NCI-H2029 (cell line): Measurements from ENCODE around the gene PREB.

Experiments
- DNase-seq: peaks from one replicate; lab custom pipeline; 2025; lab: John Stamatoyannopoulos, UW

The PREB gene

GRCh38 chr2:27095745-27096651, 38.4 kb downstream of the PREB start:
- DNase-seq: peak; percentile 28

- no peak for DNase-seq
These were observed 39.0 kb downstream of the PREB start for GRCh38 chr2:27095427-27095744.

- no peak for DNase-seq
These were observed 40.0 kb downstream of the PREB start for GRCh38 chr2:27094353-27094984.

- no peak for DNase-seq
These were observed 40.7 kb downstream of the PREB start for GRCh38 chr2:27093430-27094352.

GRCh38 chr2:27092696-27093429, 41.6 kb downstream of the PREB start:
- DNase-seq: no peak

GRCh38 chr2:27091746-27092695, 42.4 kb downstream of the PREB start:
- no peak for DNase-seq

- no peak for DNase-seq
These were observed 45.1 kb downstream of the PREB start for GRCh38 chr2:27089111-27089954.

- no peak for DNase-seq
These were observed 45.8 kb downstream of the PREB start for GRCh38 chr2:27088634-27089033.

- DNase-seq: no peak
These were observed 46.5 kb downstream of the PREB start for GRCh38 chr2:27087823-27088410.

- DNase-seq: peak; percentile 43
These were observed 47.5 kb downstream of the PREB start, which contains the start of gene KHK for GRCh38 chr2:27086724-27087593. Gene KHK (plus strand): TSS chr2:27086772. CDS start chr2:27087260, 488 bp downstream.

GRCh38 chr2:27086090-27086723, 48.2 kb downstream of the PREB start:
- DNase-seq: peak; percentile 79

- DNase-seq: no peak
These were observed 48.8 kb downstream of the PREB start for GRCh38 chr2:27085673-27086089.

GRCh38 chr2:27085062-27085672, 49.3 kb downstream of the PREB start:
- no peak for DNase-seq

GRCh38 chr2:27084297-27085061, 50.0 kb downstream of the PREB start:
- no peak for DNase-seq

GRCh38 chr2:27083410-27084296, 50.8 kb downstream of the PREB start:
- no peak for DNase-seq
